H9 (cell line): ENCODE data around the gene SH2B2. TPM values are rescaled to one million over a fixed set of nuclear protein-coding genes. Genes with fewer than 3 reads are reported as not detected.

ENCODE experiments used
- DNase-seq: peaks from one replicate; pipeline ENCODE4 v3.0.0-alpha.2; 2017
- H2AFZ ChIP-seq: one replicate; pipeline ENCODE4 v1.6.1; 2013; ENCODE audit warnings: mild to moderate bottlenecking, low read length, control low read depth, moderate library complexity
- H2AK5ac ChIP-seq: 2 replicates; pipeline ENCODE4 v1.6.1; 2013; ENCODE audit warnings: low read length, control low read depth, mixed read lengths; ENCODE audit not compliant: insufficient read length
- H2BK120ac ChIP-seq: one replicate; pipeline ENCODE4 v1.6.1; 2013; ENCODE audit warnings: low read depth, mild to moderate bottlenecking, low read length, control low read depth, inconsistent platforms; ENCODE audit not compliant: poor library complexity, severe bottlenecking
- H2BK12ac ChIP-seq: 2 replicates; pipeline ENCODE4 v1.6.1; 2013; ENCODE audit warnings: low read length, control low read depth, mixed read lengths, low read depth; ENCODE audit not compliant: insufficient read length
- H2BK15ac ChIP-seq: 2 replicates; pipeline ENCODE4 v1.6.1; 2013; ENCODE audit warnings: low read depth, low read length, control low read depth
- H2BK20ac ChIP-seq: one replicate; pipeline ENCODE4 v1.6.1; 2013; ENCODE audit warnings: low read depth, mild to moderate bottlenecking, low read length, control low read depth, inconsistent platforms; ENCODE audit not compliant: poor library complexity, severe bottlenecking
- H2BK5ac ChIP-seq: 2 replicates; pipeline ENCODE4 v1.6.1; 2013; ENCODE audit warnings: low read length, control low read depth, mixed read lengths; ENCODE audit not compliant: insufficient read length
- H3K14ac ChIP-seq: 2 replicates; pipeline ENCODE4 v1.6.1; 2013; ENCODE audit warnings: low read length, control low read depth; ENCODE audit not compliant: insufficient read depth
- H3K18ac ChIP-seq: 2 replicates; pipeline ENCODE4 v1.6.1; 2013; ENCODE audit warnings: low read depth, mild to moderate bottlenecking, mixed read lengths, low read length, control low read depth; ENCODE audit not compliant: insufficient read length
- H3K23ac ChIP-seq: 2 replicates; pipeline ENCODE4 v1.6.1; 2013; ENCODE audit warnings: low read length, control low read depth, mixed read lengths, low read depth; ENCODE audit not compliant: insufficient read length
- H3K23me2 ChIP-seq: 2 replicates; pipeline ENCODE4 v1.6.1; 2013; ENCODE audit warnings: low read depth, mild to moderate bottlenecking, mixed read lengths, low read length, control low read depth; ENCODE audit not compliant: insufficient read length, poor library complexity, severe bottlenecking
- H3K27ac ChIP-seq: 2 replicates; pipeline ENCODE4 v1.5.1; 2013; ENCODE audit warnings: low read length, control low read depth, mixed read lengths, low read depth; ENCODE audit not compliant: insufficient read length
- H3K27me3 ChIP-seq: 2 replicates; pipeline ENCODE4 v1.6.1; 2013; ENCODE audit warnings: low read length, control low read depth, inconsistent platforms; ENCODE audit not compliant: insufficient read depth
- H3K4ac ChIP-seq: 2 replicates; pipeline ENCODE4 v1.6.1; 2013; ENCODE audit warnings: low read depth, mild to moderate bottlenecking, control low read depth, inconsistent platforms, low read length, moderate library complexity
- H3K4me1 ChIP-seq: 2 replicates; pipeline ENCODE4 v1.6.1; 2013; ENCODE audit warnings: low read length, control low read depth, inconsistent platforms; ENCODE audit not compliant: insufficient read depth
- H3K4me2 ChIP-seq: 2 replicates; pipeline ENCODE4 v1.6.1; 2013; ENCODE audit warnings: low read length, control low read depth, mixed read lengths; ENCODE audit not compliant: insufficient read length, insufficient read depth
- H3K56ac ChIP-seq: 2 replicates; pipeline ENCODE4 v1.6.1; 2013; ENCODE audit warnings: low read depth, mild to moderate bottlenecking, mixed read lengths, low read length, control low read depth; ENCODE audit not compliant: insufficient read length
- H3K79me1 ChIP-seq: 2 replicates; pipeline ENCODE4 v1.6.1; 2013; ENCODE audit warnings: low read depth, mild to moderate bottlenecking, moderate library complexity, low read length, control low read depth, inconsistent platforms; ENCODE audit not compliant: insufficient read depth, poor library complexity, severe bottlenecking
- H3K79me2 ChIP-seq: 2 replicates; pipeline ENCODE4 v1.6.1; 2013; ENCODE audit warnings: low read length, control low read depth, inconsistent platforms; ENCODE audit not compliant: insufficient read depth
- H3K9ac ChIP-seq: 2 replicates; pipeline ENCODE4 v1.6.1; 2013; ENCODE audit warnings: low read length, control low read depth, mixed read lengths; ENCODE audit not compliant: insufficient read length; ENCODE audit errors: extremely low read depth
- H3K9me3 ChIP-seq: one replicate; pipeline ENCODE4 v1.6.1; 2013; ENCODE audit warnings: low read depth, low read length, inconsistent platforms; ENCODE audit not compliant: control insufficient read depth
- H3T11ph ChIP-seq: one replicate; pipeline ENCODE4 v1.6.1; 2013; ENCODE audit warnings: mild to moderate bottlenecking, low read length, control low read depth, inconsistent platforms
- H4K20me1 ChIP-seq: one replicate; pipeline ENCODE4 v1.6.1; 2013; ENCODE audit not compliant: control insufficient read depth, insufficient read length, insufficient read depth
- H4K5ac ChIP-seq: 2 replicates; pipeline ENCODE4 v1.6.1; 2013; ENCODE audit warnings: low read depth, mild to moderate bottlenecking, mixed read lengths, low read length, control low read depth; ENCODE audit not compliant: insufficient read length
- H4K8ac ChIP-seq: replicated peaks from 2 replicates; pipeline ENCODE4 v1.6.1; 2013; ENCODE audit warnings: low read length, control low read depth, mixed read lengths, low read depth; ENCODE audit not compliant: insufficient read length
- H4K91ac ChIP-seq: 2 replicates; pipeline ENCODE4 v1.6.1; 2013; ENCODE audit warnings: low read depth, mild to moderate bottlenecking, moderate library complexity, mixed read lengths, low read length, control low read depth; ENCODE audit not compliant: insufficient read length
- H3K27ac Mint-ChIP-seq, 3 experiments: 2 replicates in 2 of 3; 3 replicates in 1 of 3; pipeline ENCODE4 v1.8.0; 2020 to 2021; ENCODE audit warnings: mixed read lengths in 3 of 3, mild to moderate bottlenecking in 1 of 3, moderate library complexity in 1 of 3
- H3K27me3 Mint-ChIP-seq: 2 replicates; pipeline ENCODE4 v1.8.0; 2021; ENCODE audit warnings: low read depth, mild to moderate bottlenecking, moderate library complexity, mixed read lengths
- H3K36me3 Mint-ChIP-seq, 3 experiments: 2 replicates in 2 of 3; 3 replicates in 1 of 3; pipeline ENCODE4 v1.8.0; 2020 to 2021; ENCODE audit warnings: low read depth in 3 of 3, mixed read lengths in 3 of 3; ENCODE audit not compliant: insufficient read depth in 1 of 3
- H3K4me1 Mint-ChIP-seq, 2 experiments: 2 replicates each; pipeline ENCODE4 v1.8.0; 2020; ENCODE audit warnings: mixed read lengths in 2 of 2
- H3K4me3 Mint-ChIP-seq, 2 experiments: 2 replicates in 1 of 2; 3 replicates in 1 of 2; pipeline ENCODE4 v1.8.0; 2020 to 2021; ENCODE audit warnings: mild to moderate bottlenecking in 2 of 2, mixed read lengths in 2 of 2, moderate library complexity in 1 of 2
- H3K9me3 Mint-ChIP-seq, 2 experiments: 2 replicates in 1 of 2; 3 replicates in 1 of 2; pipeline ENCODE4 v1.8.0; 2020; ENCODE audit warnings: mild to moderate bottlenecking in 2 of 2, mixed read lengths in 2 of 2, moderate library complexity in 1 of 2
- CTCF ChIP-seq: fragments of 200-600 bp; sonication (generic); conservative IDR thresholded peaks from 3 replicates; pipeline ENCODE4 v1.8.0; 2021; ENCODE audit warnings: antibody characterized with exemption, mild to moderate bottlenecking
- WGBS: extraction: QIAGEN DNeasy Blood & Tissue Kit; methylation state at CpG from one replicate; pipeline ENCODE4 v1.1.7; 2013; ENCODE audit warnings: missing lambda C conversion rate, low lambda C conversion rate, mixed read lengths; ENCODE audit not compliant: insufficient read length; ENCODE audit errors: extremely low coverage; 5-methylcytosine and 5-hydroxymethylcytosine counted together
- total RNA-seq: library from RNA; stranded (reverse); gene quantifications from 2 replicates; pipeline ENCODE4 v1.2.1, GENCODE V29; 2021

Gene SH2B2
- total RNA-seq, 1 experiment from 2014 or later: 10.4 TPM

- Histone ChIP-seq H3K9ac (no peak overlapping the region), H3K23ac (no peak overlapping the region), H2BK15ac (no peak overlapping the region), H3K27ac (no peak overlapping the region), H3K4me2 (no peak overlapping the region), H3K27me3 (no peaks in the 10 kb centered on the region), H4K20me1 (no peaks in the 10 kb centered on the region), H3K79me1 (no peaks in the 10 kb centered on the region), H2BK12ac (no peak overlapping the region), H2BK5ac (no peak overlapping the region), H2BK20ac (no peak overlapping the region), H2AFZ (no peak overlapping the region), H3K79me2 (no peaks in the 10 kb centered on the region), H3K14ac (no peak overlapping the region), H3K56ac (no peak overlapping the region), H3K18ac (no peak overlapping the region), H4K8ac (no peak overlapping the region), H4K91ac (no peak overlapping the region), H3K4ac (no peak overlapping the region), H3K4me1 (no peaks in the 10 kb centered on the region; the same call in 1 of the 2 replicates), H3K9me3 (no peaks in the 10 kb centered on the region), H3K23me2 (no peaks in the 10 kb centered on the region), H2AK5ac (no peak overlapping the region), H3T11ph (no peak overlapping the region), H2BK120ac (no peak overlapping the region), H4K5ac (no peak overlapping the region)
- WGBS: no CpG with 5 or more reads among the region's 13 CpGs
- Mint-ChIP-seq H3K27ac (no peak overlapping the region; a peak in 2 of 7 replicates), H3K36me3 (peaks cover 2 to 15% (median 13%) of the 10 kb centered on the region in 3 experiments; a peak in 5 of 7 replicates), H3K4me3 (no peak overlapping the region), H3K4me1 (peaks cover 4 to 12% of the 10 kb centered on the region in 2 experiments; a peak in 3 of 4 replicates), H3K9me3 (no peaks in the 10 kb centered on the region), H3K27me3 (no peaks in the 10 kb centered on the region)
- TF ChIP-seq CTCF: no peak
- no peak for DNase-seq
Observed at GRCh38 chr7:102253973-102254370, 32.7 kb upstream of the SH2B2 start.
